Mesenchymal stem cell (in vitro differentiated cells and primary cell): ENCODE data around the gene ACOX1. TPM values are rescaled to one million over a fixed set of nuclear protein-coding genes. Genes with fewer than 3 reads are reported as not detected.

ENCODE experiments used
- DNase-seq: peaks from one replicate; pipeline ENCODE4 v3.0.0-alpha.2; 2013
- H2AFZ ChIP-seq: one replicate; pipeline ENCODE4 v1.6.1; 2013; ENCODE audit warnings: low read depth, mild to moderate bottlenecking, control low read depth, inconsistent platforms, low read length, moderate library complexity
- H2AK5ac ChIP-seq: 2 replicates; pipeline ENCODE4 v1.6.1; 2013; ENCODE audit warnings: low read length, moderate library complexity, mild to moderate bottlenecking, inconsistent platforms; ENCODE audit not compliant: severe bottlenecking
- H2BK120ac ChIP-seq: one replicate; pipeline ENCODE4 v1.6.1; 2013; ENCODE audit warnings: low read depth, mild to moderate bottlenecking, inconsistent platforms, low read length, moderate library complexity
- H2BK12ac ChIP-seq, 2 experiments: one replicate each; pipeline ENCODE4 v1.6.1; 2013; ENCODE audit warnings: inconsistent platforms in 2 of 2, low read length in 2 of 2, mild to moderate bottlenecking in 2 of 2, moderate library complexity in 2 of 2, control low read depth in 1 of 2
- H2BK15ac ChIP-seq: one replicate; pipeline ENCODE4 v1.6.1; 2013; ENCODE audit warnings: mild to moderate bottlenecking, low read depth, inconsistent platforms; ENCODE audit not compliant: poor library complexity, severe bottlenecking
- H2BK5ac ChIP-seq: 2 replicates; pipeline ENCODE4 v1.6.1; 2013; ENCODE audit warnings: low read depth, mild to moderate bottlenecking, low read length, control low read depth, inconsistent platforms; ENCODE audit not compliant: poor library complexity, severe bottlenecking
- H3K14ac ChIP-seq, 2 experiments: one replicate each; pipeline ENCODE4 v1.6.1; 2013; ENCODE audit warnings: inconsistent platforms in 2 of 2, low read length in 2 of 2, control low read depth in 1 of 2, mild to moderate bottlenecking in 1 of 2, moderate library complexity in 1 of 2
- H3K18ac ChIP-seq, 2 experiments: one replicate each; pipeline ENCODE4 v1.6.1; 2013; ENCODE audit warnings: inconsistent platforms in 2 of 2, low read length in 2 of 2, control low read depth in 1 of 2, low read depth in 1 of 2, mild to moderate bottlenecking in 1 of 2
- H3K23ac ChIP-seq, 2 experiments: one replicate each; pipeline ENCODE4 v1.6.1; 2013; ENCODE audit warnings: inconsistent platforms in 2 of 2, low read length in 2 of 2, mild to moderate bottlenecking in 2 of 2, moderate library complexity in 2 of 2, control low read depth in 1 of 2
- H3K27ac ChIP-seq: 2 replicates; pipeline ENCODE4 v1.5.1; 2013; ENCODE audit warnings: mild to moderate bottlenecking, moderate library complexity, low read length, control low read depth, inconsistent platforms; ENCODE audit not compliant: poor library complexity, severe bottlenecking
- H3K27me3 ChIP-seq, 2 experiments: 2 replicates each; pipeline versions ENCODE4 v1.6.1 to v1.7.0; 2013; ENCODE audit warnings: low read length in 2 of 2, mild to moderate bottlenecking in 2 of 2, moderate library complexity in 2 of 2, control low read depth in 1 of 2, inconsistent platforms in 1 of 2; ENCODE audit not compliant: control insufficient read depth in 1 of 2, insufficient read depth in 1 of 2
- H3K36me3 ChIP-seq, 2 experiments: 2 replicates each; pipeline versions ENCODE4 v1.6.1 to v1.7.0; 2013; ENCODE audit warnings: low read length in 2 of 2, control low read depth in 1 of 2, inconsistent platforms in 1 of 2, low read depth in 1 of 2, mild to moderate bottlenecking in 1 of 2; ENCODE audit not compliant: insufficient read depth in 2 of 2, control insufficient read depth in 1 of 2
- H3K4ac ChIP-seq, 2 experiments: one replicate each; pipeline ENCODE4 v1.6.1; 2013; ENCODE audit warnings: inconsistent platforms in 2 of 2, low read length in 2 of 2, mild to moderate bottlenecking in 2 of 2, moderate library complexity in 2 of 2, control low read depth in 1 of 2, low read depth in 1 of 2
- H3K4me1 ChIP-seq: 2 replicates; pipeline ENCODE4 v1.6.1; 2013; ENCODE audit warnings: low read depth, low read length, control low read depth; ENCODE audit not compliant: control insufficient read depth, insufficient read depth
- H3K4me2 ChIP-seq: 2 replicates; pipeline ENCODE4 v1.6.1; 2013; ENCODE audit warnings: low read length, mild to moderate bottlenecking, inconsistent platforms; ENCODE audit not compliant: poor library complexity, severe bottlenecking
- H3K4me3 ChIP-seq, 2 experiments: 2 replicates each; pipeline versions ENCODE4 v1.5.1 to v1.7.0; 2013; ENCODE audit warnings: low read length in 2 of 2, mild to moderate bottlenecking in 2 of 2, control low read depth in 1 of 2, low read depth in 1 of 2; ENCODE audit not compliant: insufficient read depth in 1 of 2
- H3K79me1 ChIP-seq: replicated peaks from 2 replicates; pipeline ENCODE4 v1.6.1; 2013; ENCODE audit warnings: mild to moderate bottlenecking, control low read depth, low read length, inconsistent platforms; ENCODE audit not compliant: poor library complexity, severe bottlenecking
- H3K9ac ChIP-seq: 2 replicates; pipeline ENCODE4 v1.7.0; 2013; ENCODE audit warnings: mild to moderate bottlenecking, low read length, moderate library complexity
- H3K9me3 ChIP-seq: 2 replicates; pipeline ENCODE4 v1.7.0; 2013; ENCODE audit warnings: mild to moderate bottlenecking, low read length; ENCODE audit not compliant: control insufficient read depth
- H4K8ac ChIP-seq: one replicate; pipeline ENCODE4 v1.6.1; 2013; ENCODE audit warnings: inconsistent platforms, mild to moderate bottlenecking, low read length, moderate library complexity
- H4K91ac ChIP-seq: one replicate; pipeline ENCODE4 v1.6.1; 2013; ENCODE audit warnings: mild to moderate bottlenecking, low read length, inconsistent platforms
- WGBS: methylation state at CpG from one replicate; pipeline ENCODE4 v1.1.7; 2013; ENCODE audit warnings: mixed read lengths; 5-methylcytosine and 5-hydroxymethylcytosine counted together
- polyA plus RNA-seq, 2 experiments: library from polyadenylated mRNA; stranded (reverse); fragments of 200-250 nt; gene quantifications; one replicate each; pipeline ENCODE4 v1.2.3, GENCODE V29; 2013

ACOX1 gene
- 14.7 TPM for polyA plus RNA-seq (2013, experiment 1 of 2)
- polyA plus RNA-seq (2013, experiment 2 of 2): 14.0 TPM

DNA sequence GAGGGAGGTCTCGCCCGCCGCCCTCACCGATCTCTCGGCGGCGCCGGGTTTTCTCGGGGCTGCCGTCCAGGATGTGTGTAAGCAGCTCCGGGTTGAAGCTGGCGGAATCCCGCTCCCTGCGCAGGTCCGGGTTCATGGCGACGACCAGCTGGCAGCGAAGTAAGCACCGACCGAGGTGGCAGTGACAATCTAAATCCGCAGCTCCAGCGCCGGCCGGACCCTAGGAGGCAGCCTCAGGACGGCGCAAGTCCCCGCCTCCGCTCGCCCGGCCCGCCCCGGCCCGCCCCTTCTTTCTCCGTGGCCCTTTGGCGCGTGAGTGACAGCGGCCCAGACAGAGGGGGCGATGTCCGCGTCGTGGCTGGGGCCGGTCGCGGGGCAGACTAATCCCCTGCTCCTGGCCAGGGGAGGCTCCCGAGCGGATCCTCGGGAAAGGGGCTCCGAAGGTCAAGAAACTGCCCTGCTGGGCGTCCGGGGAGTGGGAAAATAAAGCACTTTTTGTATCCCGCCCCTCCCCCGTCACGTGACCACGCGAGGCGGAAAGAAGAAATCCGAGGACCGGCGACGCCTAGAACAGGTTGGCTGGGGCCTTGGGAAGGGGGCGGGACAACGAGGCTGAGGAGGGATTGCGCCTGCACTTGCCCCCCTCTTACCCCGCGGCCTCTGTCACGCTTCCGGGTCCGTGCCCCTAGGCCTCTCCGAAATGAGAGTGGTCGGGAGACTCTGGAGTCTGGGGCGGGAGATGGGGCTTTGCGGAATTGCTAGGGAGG, at the start of gene ACOX1, which contains the start of gene TEN1:
Gene ACOX1, minus strand, starts transcription at position 229 of the 767 bp plus-strand sequence. Its CDS starts 93 bp downstream, at position 136.
Gene TEN1, plus strand, starts transcription at position 303 of the 767 bp plus-strand sequence. CDS start 6,953 bp downstream, outside the sequence.
- H3K9ac ChIP-seq: peak within 1 kb of the TSS; percentile 99
- peaks cover 5% of the 10 kb centered on the region for H3K4me1 ChIP-seq
- peak within 1 kb of the TSS in 1 of 2 experiments; percentile 86 for H2BK12ac ChIP-seq
- peak within 1 kb of the TSS; percentile 93 for H3K27ac ChIP-seq
- H2BK15ac ChIP-seq: peak within 1 kb of the TSS; percentile 87
- no peak within 1 kb of the TSS for H3K23ac ChIP-seq
- H2AK5ac ChIP-seq: peak within 1 kb of the TSS; percentile 87
- H3K4me2 ChIP-seq: peak within 1 kb of the TSS; percentile 88
- no peaks in the 10 kb centered on the region for H3K9me3 ChIP-seq
- peak within 1 kb of the TSS; percentile 98 for H4K8ac ChIP-seq
- peaks cover 7 to 8% of the 10 kb centered on the region in 2 experiments for H3K36me3 ChIP-seq
- WGBS: 1% methylated on average over 72 of the region's 72 CpGs
- H3K79me1 ChIP-seq: peaks cover 15% of the 10 kb centered on the region
- peak within 1 kb of the TSS; percentile 31 for H2AFZ ChIP-seq
- H2BK5ac ChIP-seq: peak within 1 kb of the TSS; percentile 97
- DNase-seq: peak; percentile 98
- H3K18ac ChIP-seq: peak within 1 kb of the TSS; percentile 91 to 98
- H3K4ac ChIP-seq: peak within 1 kb of the TSS; percentile 73 to 98
- peak within 1 kb of the TSS; percentile 81 to 94 for H3K14ac ChIP-seq
- H2BK120ac ChIP-seq: peak within 1 kb of the TSS; percentile 89
- no peaks in the 10 kb centered on the region for H3K27me3 ChIP-seq
- peak within 1 kb of the TSS; percentile 71 to 99 for H3K4me3 ChIP-seq
- peak within 1 kb of the TSS; percentile 70 for H4K91ac ChIP-seq

DNA sequence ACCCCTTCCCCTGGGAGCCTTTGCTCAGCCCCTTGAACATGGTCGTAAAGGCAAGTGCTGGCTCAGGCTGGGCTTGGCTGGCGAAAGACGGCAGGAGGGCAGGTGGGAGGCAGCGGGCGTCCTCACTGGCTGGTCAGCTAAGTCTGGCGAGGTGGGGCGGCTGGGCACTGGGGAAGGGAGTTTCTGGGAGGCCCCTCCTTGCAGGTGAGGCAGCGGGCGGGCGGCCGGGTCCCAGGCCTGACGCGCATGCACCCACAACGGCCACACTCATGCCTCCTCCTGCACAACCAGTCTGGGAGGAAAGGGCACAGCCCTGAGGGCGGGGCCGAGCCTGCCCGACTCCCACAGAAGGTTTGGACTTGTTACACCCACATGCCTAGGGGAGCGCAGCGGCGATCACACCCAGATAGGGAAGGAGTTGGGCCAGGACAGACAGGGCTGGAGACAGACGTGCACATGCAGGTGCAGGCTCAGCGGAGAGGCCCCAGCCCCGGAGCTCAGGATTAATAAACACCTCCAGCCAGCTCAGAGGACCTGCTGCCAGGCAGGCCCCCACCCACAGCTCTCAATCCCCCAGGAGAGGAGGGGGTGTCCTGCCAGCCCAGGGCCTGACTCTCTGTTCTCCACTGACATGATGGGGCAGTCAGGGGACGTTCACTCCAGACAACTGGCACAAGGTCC, 48.3 kb upstream of the ACOX1 start, which contains the start of gene EVPL:
Gene EVPL, minus strand, starts transcription at position 148 of the 681 bp plus-strand sequence. Its CDS starts 108 bp downstream, at position 40.
- Histone ChIP-seq H3K36me3 (no peaks in the 10 kb centered on the region), H3K9me3 (no peaks in the 10 kb centered on the region), H3K4me2 (no peak within 1 kb of the TSS), H3K27ac (no peak within 1 kb of the TSS), H3K79me1 (no peaks in the 10 kb centered on the region), H4K8ac (peak within 1 kb of the TSS; percentile 0), H4K91ac (no peak within 1 kb of the TSS), H2AK5ac (peak within 1 kb of the TSS; percentile 68), H3K4me1 (peaks cover 20% of the 10 kb centered on the region), H3K9ac (no peak within 1 kb of the TSS), H3K27me3 (peaks cover 0 to 24% of the 10 kb centered on the region in 2 experiments), H2AFZ (no peak within 1 kb of the TSS), H3K18ac (no peak within 1 kb of the TSS), H3K23ac (no peak within 1 kb of the TSS), H2BK120ac (no peak within 1 kb of the TSS), H2BK12ac (no peak within 1 kb of the TSS), H3K4me3 (no peak within 1 kb of the TSS), H2BK5ac (no peak within 1 kb of the TSS), H3K14ac (no peak within 1 kb of the TSS), H3K4ac (no peak within 1 kb of the TSS), H2BK15ac (peak within 1 kb of the TSS; percentile 48)
- DNase-seq: no peak
- 93% methylated on average over 24 of the region's 24 CpGs for WGBS

DNA sequence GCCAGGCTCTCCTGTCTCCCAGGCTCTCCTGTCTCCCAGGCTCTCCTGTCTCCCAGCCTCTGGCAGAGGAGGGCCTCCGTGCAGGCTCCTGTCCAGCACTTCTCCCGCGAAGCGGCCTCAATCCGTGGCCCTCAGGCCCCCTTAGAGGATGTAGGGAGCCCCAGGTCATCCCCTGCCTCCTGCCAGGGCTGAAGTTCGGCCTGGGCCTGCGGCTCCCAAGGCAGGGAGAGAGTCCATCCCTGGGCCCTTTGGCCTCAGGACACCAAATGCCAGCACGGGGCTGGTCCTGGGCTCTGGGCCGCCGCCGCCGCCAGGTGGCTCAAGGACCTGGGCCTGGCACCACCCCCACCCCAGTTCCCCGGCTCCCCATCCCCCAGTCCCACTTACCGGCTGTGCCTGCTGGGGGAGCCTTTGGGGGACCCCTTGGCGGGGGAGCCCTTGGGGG, 47.8 kb upstream of the ACOX1 start:
- H2BK5ac ChIP-seq: no peak overlapping the region
- peak overlapping the region; percentile 48 for H2BK15ac ChIP-seq
- H3K4me2 ChIP-seq: no peak overlapping the region
- no peak overlapping the region for H3K4ac ChIP-seq
- H3K4me1 ChIP-seq: peaks cover 20% of the 10 kb centered on the region
- H3K14ac ChIP-seq: no peak overlapping the region
- no peak overlapping the region for H3K23ac ChIP-seq
- H2AFZ ChIP-seq: no peak overlapping the region
- H3K27ac ChIP-seq: no peak overlapping the region
- H3K18ac ChIP-seq: no peak overlapping the region
- 86% methylated on average over 14 of the region's 15 CpGs for WGBS
- no peaks in the 10 kb centered on the region for H3K9me3 ChIP-seq
- no peak overlapping the region for H3K4me3 ChIP-seq
- H3K79me1 ChIP-seq: no peaks in the 10 kb centered on the region
- H4K8ac ChIP-seq: no peak overlapping the region
- H3K27me3 ChIP-seq: peaks cover 0 to 25% of the 10 kb centered on the region in 2 experiments
- peak overlapping the region; percentile 3 for H2AK5ac ChIP-seq
- H4K91ac ChIP-seq: no peak overlapping the region
- no peak for DNase-seq
- no peak overlapping the region for H3K9ac ChIP-seq
- H3K36me3 ChIP-seq: no peaks in the 10 kb centered on the region
- H2BK12ac ChIP-seq: no peak overlapping the region
- H2BK120ac ChIP-seq: no peak overlapping the region

DNA sequence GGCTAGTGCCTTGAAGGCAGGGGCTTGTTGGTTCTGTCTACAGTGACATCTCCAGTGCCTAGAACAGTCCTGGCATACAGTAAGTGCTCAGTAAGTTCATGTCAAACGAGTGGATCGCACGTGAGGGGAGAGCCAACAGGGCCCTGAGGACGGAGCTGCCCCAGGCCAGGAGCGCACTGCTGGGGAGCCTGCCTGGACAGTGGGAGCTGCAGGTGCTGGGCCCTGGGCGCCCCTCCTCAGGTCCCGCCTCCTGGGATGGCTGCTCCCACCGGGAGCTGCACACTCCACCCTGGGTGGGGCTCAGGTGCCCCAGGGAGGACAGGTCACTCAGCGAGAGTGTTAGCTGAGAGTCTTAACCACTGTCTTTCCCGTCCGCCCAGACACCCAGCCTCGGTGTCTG, 46.3 kb upstream of the ACOX1 start:
- Histone ChIP-seq H3K9me3 (no peaks in the 10 kb centered on the region), H3K4me2 (no peak overlapping the region), H3K79me1 (no peaks in the 10 kb centered on the region), H3K4me1 (peaks cover 21% of the 10 kb centered on the region), H3K27ac (no peak overlapping the region), H2AFZ (no peak overlapping the region), H3K4me3 (no peak overlapping the region), H4K91ac (no peak overlapping the region), H3K4ac (no peak overlapping the region), H3K14ac (no peak overlapping the region), H3K27me3 (peaks cover 0 to 32% of the 10 kb centered on the region in 2 experiments), H2BK15ac (no peak overlapping the region), H3K36me3 (no peaks in the 10 kb centered on the region), H4K8ac (no peak overlapping the region), H2BK5ac (no peak overlapping the region), H3K9ac (no peak overlapping the region), H3K18ac (no peak overlapping the region), H3K23ac (no peak overlapping the region), H2BK12ac (no peak overlapping the region), H2BK120ac (no peak overlapping the region), H2AK5ac (no peak overlapping the region)
- DNase-seq: no peak
- 94% methylated on average over 12 of the region's 12 CpGs for WGBS
